DMS 273 treated with DMSO at 0.1 percent for 48 hours (cell line): ENCODE results near the gene ELF2.
"Not testable (repeated sequence)": the region's sequence is repeated elsewhere in the genome, so short reads cannot be mapped to it uniquely, and the experiment has no call there.

Experiments
- DNase-seq: peaks from one replicate; lab custom pipeline; 2025; lab: John Stamatoyannopoulos, UW

ELF2 gene

GRCh38 chr4:139188648-139189416 is 11.8 kb upstream of the ELF2 start:
- no peak for DNase-seq

GRCh38 chr4:139184129-139184528 is 7.1 kb upstream of the ELF2 start:
- DNase-seq = no peak

- DNase-seq = peak; percentile 81
These were observed 1.0 kb upstream of the ELF2 start for GRCh38 chr4:139177869-139178619.

- DNase-seq = no peak
These were observed 543 bp downstream of the ELF2 start for GRCh38 chr4:139176302-139177048.

GRCh38 chr4:139175646-139176301 is 1.2 kb downstream of the ELF2 start:
- DNase-seq = no peak

- DNase-seq = peak; percentile 72
These were observed 4.9 kb downstream of the ELF2 start for GRCh38 chr4:139171876-139172691.

- no peak for DNase-seq
These were observed 6.1 kb downstream of the ELF2 start for GRCh38 chr4:139170932-139171331.

- no peak for DNase-seq
These were observed 9.1 kb downstream of the ELF2 start for GRCh38 chr4:139167774-139168444.

- no peak for DNase-seq
These were observed 12.3 kb downstream of the ELF2 start for GRCh38 chr4:139164731-139165130.

GRCh38 chr4:139163806-139164206 is 13.2 kb downstream of the ELF2 start:
- DNase-seq = no peak

- not testable (repeated sequence) for DNase-seq
These were observed 19.0 kb downstream of the ELF2 start for GRCh38 chr4:139157977-139158376.

GRCh38 chr4:139154952-139155557 is 22.0 kb downstream of the ELF2 start:
- DNase-seq = no peak

GRCh38 chr4:139154538-139154937 is 22.5 kb downstream of the ELF2 start:
- no peak for DNase-seq

GRCh38 chr4:139154134-139154421 is 22.9 kb downstream of the ELF2 start:
- no peak for DNase-seq

GRCh38 chr4:139153411-139154133 is 23.4 kb downstream of the ELF2 start:
- no peak for DNase-seq

GRCh38 chr4:139152249-139152648 is 24.8 kb downstream of the ELF2 start:
- no peak for DNase-seq

- no peak for DNase-seq
These were observed 29.9 kb downstream of the ELF2 start for GRCh38 chr4:139146926-139147629.

- no peak for DNase-seq
These were observed 31.5 kb downstream of the ELF2 start for GRCh38 chr4:139145552-139145932.

GRCh38 chr4:139144911-139145551 is 32.0 kb downstream of the ELF2 start:
- DNase-seq = peak; percentile 23
